ENCODE data around the gene AMMECR1.

GRCh38 chrX:110294087-110294486 lies 23.8 kb downstream of the AMMECR1 start:
- TF ChIP-seq POLR2A (IDR thresholded peaks at IDR 0.05) = no peak
- TF ChIP-seq, protein P1, sequence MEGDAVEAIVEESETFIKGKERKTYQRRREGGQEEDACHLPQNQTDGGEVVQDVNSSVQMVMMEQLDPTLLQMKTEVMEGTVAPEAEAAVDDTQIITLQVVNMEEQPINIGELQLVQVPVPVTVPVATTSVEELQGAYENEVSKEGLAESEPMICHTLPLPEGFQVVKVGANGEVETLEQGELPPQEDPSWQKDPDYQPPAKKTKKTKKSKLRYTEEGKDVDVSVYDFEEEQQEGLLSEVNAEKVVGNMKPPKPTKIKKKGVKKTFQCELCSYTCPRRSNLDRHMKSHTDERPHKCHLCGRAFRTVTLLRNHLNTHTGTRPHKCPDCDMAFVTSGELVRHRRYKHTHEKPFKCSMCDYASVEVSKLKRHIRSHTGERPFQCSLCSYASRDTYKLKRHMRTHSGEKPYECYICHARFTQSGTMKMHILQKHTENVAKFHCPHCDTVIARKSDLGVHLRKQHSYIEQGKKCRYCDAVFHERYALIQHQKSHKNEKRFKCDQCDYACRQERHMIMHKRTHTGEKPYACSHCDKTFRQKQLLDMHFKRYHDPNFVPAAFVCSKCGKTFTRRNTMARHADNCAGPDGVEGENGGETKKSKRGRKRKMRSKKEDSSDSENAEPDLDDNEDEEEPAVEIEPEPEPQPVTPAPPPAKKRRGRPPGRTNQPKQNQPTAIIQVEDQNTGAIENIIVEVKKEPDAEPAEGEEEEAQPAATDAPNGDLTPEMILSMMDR (IDR thresholded peaks at IDR 0.05) = no peak
- TF ChIP-seq POLR2AphosphoS5 (IDR thresholded peaks at IDR 0.05) = no peak
